Gastrocnemius medialis (tissue), 4 donors: ENCODE results near the gene TMEM132E. TPM values are rescaled to one million over a fixed set of nuclear protein-coding genes. Genes with fewer than 3 reads are reported as not detected.

Experiments used
- ATAC-seq, 2 donors: fragments of 150-250 bp; one replicate each; pipeline ENCODE4 v1.9.1; 2016
- DNase-seq, 2 donors: peaks; one replicate each; pipeline ENCODE4 v3.0.0-alpha.2; 2019
- H3K27ac ChIP-seq, 4 donors: fragments of 200-600 bp; sonication (generic); 1 replicate in 1 of 4; 2 replicates in 3 of 4; pipeline ENCODE4 v1.5.1; 2016 to 2018; ENCODE audit warnings: mild to moderate bottlenecking in 2 of 4, moderate library complexity in 1 of 4
- H3K27me3 ChIP-seq, 3 donors: fragments of 200-600 bp; sonication (generic) in 2 of 3; 1 replicate in 1 of 3; 2 replicates in 2 of 3; pipeline versions ENCODE4 v1.5.1 to v1.6.0; 2016 to 2019; ENCODE audit warnings: mild to moderate bottlenecking in 1 of 3, moderate library complexity in 1 of 3
- H3K36me3 ChIP-seq, 2 donors: fragments of 200-600 bp; sonication (generic) in 1 of 2; one replicate each; pipeline ENCODE4 v1.5.1; 2017 to 2018
- H3K4me1 ChIP-seq, 2 donors: fragments of 200-600 bp; sonication (generic) in 1 of 2; one replicate each; pipeline ENCODE4 v1.5.1; 2016 to 2017; ENCODE audit warnings: mild to moderate bottlenecking in 2 of 2
- H3K4me3 ChIP-seq, 4 donors: fragments of 200-600 bp; sonication (generic) in 3 of 4; 1 replicate in 1 of 4; 2 replicates in 3 of 4; pipeline ENCODE4 v1.5.1; 2016 to 2019; ENCODE audit warnings: mild to moderate bottlenecking in 2 of 4
- H3K9me3 ChIP-seq, 3 donors: fragments of 200-600 bp; sonication (generic) in 2 of 3; 1 replicate in 1 of 3; 2 replicates in 2 of 3; pipeline ENCODE4 v1.5.1; 2016 to 2019
- POLR2A ChIP-seq, 2 donors: fragments of 450-650 bp; IDR thresholded peaks; one replicate each; pipeline ENCODE4 v1.6.1; 2017; ENCODE audit warnings: antibody characterized with exemption in 2 of 2, mild to moderate bottlenecking in 2 of 2, moderate library complexity in 2 of 2
- in situ Hi-C, 4 donors: fragments of 200-750 bp; cut with MboI; loops; one replicate each; pipeline versions ENCODE4 v1.15.0 to v1.8.0; 2017; ENCODE audit warnings: low sequenced_read_pairs in 4 of 4
- intact Hi-C: fragments of 100-400 bp; cut with DNase I; formaldehyde crosslinking; loops from one replicate; pipeline ENCODE4 v1.15.1; 2023; ENCODE audit warnings: low total_unique reads
- total RNA-seq, 4 donors: library from RNA; depleted of rRNA; stranded (reverse); fragments of >200 nt; gene quantifications; one replicate each; pipeline versions ENCODE4 v1.1.0 to v1.2.3, GENCODE V29; 2016
- TF ChIP-seq, protein P1 (sequence below), 5 experiments: fragments of 450-650 bp in 3 of 5; fragments of 200-600 bp in 2 of 5; sonication (generic) in 2 of 5; IDR thresholded peaks in 4 of 5; conservative IDR thresholded peaks in 1 of 5; 1 replicate in 4 of 5; 2 replicates in 1 of 5; pipeline ENCODE4 v1.5.1; 2016 to 2019; ENCODE audit warnings: antibody characterized with exemption in 5 of 5, mild to moderate bottlenecking in 3 of 5, moderate library complexity in 3 of 5

The TMEM132E gene
- total RNA-seq, 4 donors from 2014 or later, result not detected

DNA sequence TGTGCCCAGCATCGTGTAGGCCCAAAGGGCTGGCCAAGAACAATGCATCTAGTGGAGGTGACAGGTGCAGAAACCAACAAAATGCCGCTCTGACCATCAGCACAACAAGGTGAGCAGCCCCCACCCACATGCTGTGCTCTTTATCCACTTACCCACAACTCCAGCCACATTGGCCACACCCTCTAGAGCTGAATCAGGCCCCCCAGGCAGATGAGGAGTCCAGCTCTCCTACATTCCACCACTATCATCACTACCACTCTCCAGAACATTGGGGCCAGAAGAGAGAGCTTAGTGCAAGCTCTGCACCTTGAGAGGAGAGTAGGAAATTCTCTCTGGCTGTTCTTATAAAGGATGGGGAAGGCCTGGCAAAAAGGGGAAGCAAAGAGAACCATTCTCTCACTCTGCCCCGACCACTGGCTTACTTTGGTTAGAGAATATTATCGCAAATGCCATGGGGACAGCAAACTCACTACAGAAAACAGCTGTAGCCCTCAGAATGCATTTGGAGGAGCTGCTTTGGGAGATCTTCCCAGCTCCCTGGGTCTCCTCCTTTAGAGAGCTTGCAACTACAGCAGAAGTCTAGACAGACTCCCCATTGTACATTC is 75.0 kb downstream of the TMEM132E start:
- Histone ChIP-seq H3K36me3 (no peaks in the 10 kb centered on the region), H3K4me3 (no peak overlapping the region), H3K27me3 (peaks cover 0 to 2% (median 0%) of the 10 kb centered on the region in 3 donors), H3K27ac (no peak overlapping the region), H3K4me1 (no peaks in the 10 kb centered on the region), H3K9me3 (no peaks in the 10 kb centered on the region)
- intact Hi-C loops (no loop called here), in situ Hi-C loops (no loop called here)
- DNase-seq (no peak), ATAC-seq (no peak)
- no peak for TF ChIP-seq POLR2A (IDR thresholded peaks at IDR 0.05)
- TF ChIP-seq, protein P1, sequence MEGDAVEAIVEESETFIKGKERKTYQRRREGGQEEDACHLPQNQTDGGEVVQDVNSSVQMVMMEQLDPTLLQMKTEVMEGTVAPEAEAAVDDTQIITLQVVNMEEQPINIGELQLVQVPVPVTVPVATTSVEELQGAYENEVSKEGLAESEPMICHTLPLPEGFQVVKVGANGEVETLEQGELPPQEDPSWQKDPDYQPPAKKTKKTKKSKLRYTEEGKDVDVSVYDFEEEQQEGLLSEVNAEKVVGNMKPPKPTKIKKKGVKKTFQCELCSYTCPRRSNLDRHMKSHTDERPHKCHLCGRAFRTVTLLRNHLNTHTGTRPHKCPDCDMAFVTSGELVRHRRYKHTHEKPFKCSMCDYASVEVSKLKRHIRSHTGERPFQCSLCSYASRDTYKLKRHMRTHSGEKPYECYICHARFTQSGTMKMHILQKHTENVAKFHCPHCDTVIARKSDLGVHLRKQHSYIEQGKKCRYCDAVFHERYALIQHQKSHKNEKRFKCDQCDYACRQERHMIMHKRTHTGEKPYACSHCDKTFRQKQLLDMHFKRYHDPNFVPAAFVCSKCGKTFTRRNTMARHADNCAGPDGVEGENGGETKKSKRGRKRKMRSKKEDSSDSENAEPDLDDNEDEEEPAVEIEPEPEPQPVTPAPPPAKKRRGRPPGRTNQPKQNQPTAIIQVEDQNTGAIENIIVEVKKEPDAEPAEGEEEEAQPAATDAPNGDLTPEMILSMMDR (IDR thresholded peaks at IDR 0.05 in 4 of 5, conservative IDR thresholded peaks at IDR 0.05 in 1 of 5), result no peak

DNA sequence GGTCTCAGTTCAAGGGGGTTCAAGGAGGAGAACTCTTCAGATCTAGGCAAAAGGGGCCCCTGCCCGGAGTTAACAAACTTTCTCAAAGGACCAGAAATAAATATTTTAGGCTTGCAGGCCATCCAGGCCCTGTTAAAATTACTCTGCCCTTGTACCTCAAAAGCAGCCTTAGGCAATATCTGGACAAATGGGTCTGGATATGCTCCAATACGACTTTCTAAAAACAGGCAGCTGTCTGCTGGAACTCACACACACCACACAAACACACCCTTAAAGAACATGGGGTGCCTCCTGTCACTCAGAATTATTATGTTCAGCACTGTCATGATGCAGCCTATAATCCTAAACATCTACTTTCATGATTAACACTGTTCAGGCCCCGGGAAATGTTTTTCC is 75.5 kb downstream of the TMEM132E start:
- H3K36me3 ChIP-seq, result no peaks in the 10 kb centered on the region
- peaks cover 0 to 2% (median 0%) of the 10 kb centered on the region in 3 donors for H3K27me3 ChIP-seq
- in situ Hi-C loops, result no loop called here
- intact Hi-C loops, result no loop called here
- TF ChIP-seq POLR2A (IDR thresholded peaks at IDR 0.05), result no peak
- TF ChIP-seq, protein P1 (IDR thresholded peaks at IDR 0.05 in 4 of 5, conservative IDR thresholded peaks at IDR 0.05 in 1 of 5), result no peak
- H3K4me3 ChIP-seq, result no peak overlapping the region
- no peaks in the 10 kb centered on the region for H3K9me3 ChIP-seq
- no peak overlapping the region for H3K27ac ChIP-seq
- no peak for DNase-seq
- no peak for ATAC-seq
- no peaks in the 10 kb centered on the region for H3K4me1 ChIP-seq

DNA sequence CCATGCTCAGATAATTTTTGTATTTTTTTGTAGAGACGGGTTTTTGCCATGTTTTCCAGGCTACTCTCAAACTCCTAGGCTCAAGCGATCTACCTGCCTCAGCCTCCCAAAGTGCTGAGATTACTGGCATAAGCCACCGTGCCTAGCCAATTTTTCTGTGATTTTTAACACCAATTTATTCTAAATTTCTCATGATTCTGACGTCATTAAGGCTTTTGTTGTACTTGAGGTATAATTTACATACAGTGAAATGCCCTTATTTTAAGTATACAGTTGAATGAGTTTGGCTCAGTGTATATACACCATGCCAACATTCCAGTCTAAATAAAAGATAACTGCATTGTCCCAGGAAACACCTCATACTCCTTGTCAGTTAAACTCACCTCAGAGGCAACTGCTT is 77.4 kb downstream of the TMEM132E start:
- in situ Hi-C loops, result no loop called here
- no peaks in the 10 kb centered on the region for H3K9me3 ChIP-seq
- H3K4me1 ChIP-seq, result no peaks in the 10 kb centered on the region
- no peak for ATAC-seq
- no peak for DNase-seq
- TF ChIP-seq POLR2A (IDR thresholded peaks at IDR 0.05), result no peak
- TF ChIP-seq, protein P1 (IDR thresholded peaks at IDR 0.05 in 4 of 5, conservative IDR thresholded peaks at IDR 0.05 in 1 of 5), result no peak
- H3K36me3 ChIP-seq, result no peaks in the 10 kb centered on the region
- H3K4me3 ChIP-seq, result no peak overlapping the region
- peaks cover 0 to 2% (median 0%) of the 10 kb centered on the region in 3 donors for H3K27me3 ChIP-seq
- intact Hi-C loops, result no loop called here
- no peak overlapping the region for H3K27ac ChIP-seq

DNA sequence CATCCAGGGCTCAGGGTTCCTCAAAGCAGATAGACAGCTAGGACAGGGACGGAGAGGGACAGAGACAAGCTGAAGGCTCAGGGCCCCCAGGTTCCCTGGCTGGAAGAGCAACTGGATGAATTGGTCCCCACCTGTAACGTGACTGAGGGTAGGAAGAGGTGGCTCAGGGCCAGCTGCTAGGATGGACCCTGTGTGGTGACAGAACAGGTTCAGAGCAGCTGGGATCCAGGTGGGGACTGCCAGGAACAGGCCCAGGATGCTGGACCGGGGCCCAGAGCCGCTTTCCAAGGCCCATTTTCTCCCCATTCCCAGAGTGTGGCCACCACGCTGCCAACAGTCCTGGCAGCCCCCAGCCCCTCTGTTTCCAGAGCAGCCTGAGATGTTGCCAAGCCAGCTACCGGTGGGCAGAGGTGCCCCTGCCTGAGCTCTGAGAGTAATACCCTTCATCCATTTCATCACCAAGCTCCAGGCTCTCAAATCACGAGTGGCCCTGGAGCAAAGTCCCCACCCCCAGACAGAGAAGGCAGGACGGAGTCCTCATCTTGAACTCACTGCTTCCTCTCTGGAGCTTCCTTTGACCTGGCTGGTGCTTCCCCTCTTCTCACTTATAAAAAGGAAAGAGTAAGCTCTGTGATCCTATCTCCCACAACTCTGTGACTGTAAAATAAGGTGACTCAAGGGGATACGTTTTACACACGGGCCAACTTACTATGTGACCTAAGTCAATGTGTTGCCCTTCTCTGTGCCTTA is 79.6 kb downstream of the TMEM132E start:
- H3K27ac ChIP-seq, result no peak overlapping the region
- TF ChIP-seq, protein P1 (IDR thresholded peaks at IDR 0.05 in 4 of 5, conservative IDR thresholded peaks at IDR 0.05 in 1 of 5), result no peak
- no peak for TF ChIP-seq POLR2A (IDR thresholded peaks at IDR 0.05)
- peaks cover 0 to 4% (median 3%) of the 10 kb centered on the region in 3 donors for H3K27me3 ChIP-seq
- in situ Hi-C loops (no loop called here), intact Hi-C loops (no loop called here)
- H3K9me3 ChIP-seq, result no peaks in the 10 kb centered on the region
- no peak for DNase-seq
- no peaks in the 10 kb centered on the region for H3K4me1 ChIP-seq
- ATAC-seq, result no peak
- H3K36me3 ChIP-seq, result no peaks in the 10 kb centered on the region
- H3K4me3 ChIP-seq, result no peak overlapping the region
